ENCODE data around the gene NTN5. TPM values are rescaled to one million over a fixed set of nuclear protein-coding genes. Genes with fewer than 3 reads are reported as not detected.

Gene NTN5
- total RNA-seq, 1 experiment from 2014 or later = not detected

GRCh38 chr19:48686088-48686487 is 13.3 kb upstream of the NTN5 start:
- Histone ChIP-seq H3K4me1 (ENCODE audit: insufficient read depth, low read length, poor library complexity, severe bottlenecking) (no peaks in the 10 kb centered on the region), H3K27ac (ENCODE audit: low read depth, low read length, poor library complexity, severe bottlenecking) (no peak overlapping the region), H3K9me3 (ENCODE audit: low read depth, low read length, poor library complexity, severe bottlenecking) (no peaks in the 10 kb centered on the region), H3K4me3 (ENCODE audit: low read depth, low read length, poor library complexity, severe bottlenecking) (no peak overlapping the region), H3K36me3 (ENCODE audit: insufficient read depth, low read length, poor library complexity, severe bottlenecking) (no peaks in the 10 kb centered on the region), H3K27me3 (replicated peaks; ENCODE audit: insufficient read depth, low read depth, low read length, poor library complexity) (no peaks in the 10 kb centered on the region)
- ChIA-PET CTCF (no interaction called here), POLR2A (ENCODE audit: low non-redundant PET) (no interaction called here)
- intact Hi-C loops (cut with micrococcal nuclease; ENCODE audit: unreplicated experiment) = no loop called here
- DNase-seq (ENCODE audit: low spot score) = no peak
- no TSS peak for BruUV-seq (replicated peaks)
- TF ChIP-seq EZH2 (IDR thresholded peaks at IDR 0.05; ENCODE audit: borderline replicate concordance, low read depth, low read length, poor library complexity, severe bottlenecking) (no peak), CTCF (conservative IDR thresholded peaks at IDR 0.05; ENCODE audit: low read depth, low read length) (no peak)

GRCh38 chr19:48685583-48685982 is 12.8 kb upstream of the NTN5 start:
- no peaks in the 10 kb centered on the region for H3K4me1 ChIP-seq (ENCODE audit: insufficient read depth, low read length, poor library complexity, severe bottlenecking)
- ChIA-PET CTCF (no interaction called here), POLR2A (ENCODE audit: low non-redundant PET) (no interaction called here)
- TF ChIP-seq CTCF (conservative IDR thresholded peaks at IDR 0.05; ENCODE audit: low read depth, low read length) (no peak), EZH2 (IDR thresholded peaks at IDR 0.05; ENCODE audit: borderline replicate concordance, low read depth, low read length, poor library complexity, severe bottlenecking) (no peak)
- no peak overlapping the region for H3K4me3 ChIP-seq (ENCODE audit: low read depth, low read length, poor library complexity, severe bottlenecking)
- intact Hi-C loops (cut with micrococcal nuclease; ENCODE audit: unreplicated experiment) = no loop called here
- H3K36me3 ChIP-seq (ENCODE audit: insufficient read depth, low read length, poor library complexity, severe bottlenecking) = no peaks in the 10 kb centered on the region
- H3K27ac ChIP-seq (ENCODE audit: low read depth, low read length, poor library complexity, severe bottlenecking) = no peak overlapping the region
- DNase-seq (ENCODE audit: low spot score) = no peak
- H3K9me3 ChIP-seq (ENCODE audit: low read depth, low read length, poor library complexity, severe bottlenecking) = no peaks in the 10 kb centered on the region
- no peaks in the 10 kb centered on the region for H3K27me3 ChIP-seq (replicated peaks; ENCODE audit: insufficient read depth, low read depth, low read length, poor library complexity)
- BruUV-seq (replicated peaks) = no TSS peak

- H3K27ac ChIP-seq (ENCODE audit: low read depth, low read length, poor library complexity, severe bottlenecking) = no peak overlapping the region
- TF ChIP-seq CTCF (conservative IDR thresholded peaks at IDR 0.05; ENCODE audit: low read depth, low read length) = no peak
- no peak for TF ChIP-seq EZH2 (IDR thresholded peaks at IDR 0.05; ENCODE audit: borderline replicate concordance, low read depth, low read length, poor library complexity, severe bottlenecking)
- no peak overlapping the region for H3K4me3 ChIP-seq (ENCODE audit: low read depth, low read length, poor library complexity, severe bottlenecking)
- CTCF ChIA-PET = no interaction called here
- H3K27me3 ChIP-seq (replicated peaks; ENCODE audit: insufficient read depth, low read depth, low read length, poor library complexity) = no peaks in the 10 kb centered on the region
- H3K36me3 ChIP-seq (ENCODE audit: insufficient read depth, low read length, poor library complexity, severe bottlenecking) = no peaks in the 10 kb centered on the region
- BruUV-seq (replicated peaks) = no TSS peak
- POLR2A ChIA-PET (ENCODE audit: low non-redundant PET) = interaction anchor here (0.6 kb wide), 1 partner anchor 77 kb away, joined by 6 read pairs; no protein-coding TSS in a partner anchor
- intact Hi-C loops (cut with micrococcal nuclease; ENCODE audit: unreplicated experiment) = no loop called here
- H3K9me3 ChIP-seq (ENCODE audit: low read depth, low read length, poor library complexity, severe bottlenecking) = no peaks in the 10 kb centered on the region
- no peak for DNase-seq (ENCODE audit: low spot score)
- no peaks in the 10 kb centered on the region for H3K4me1 ChIP-seq (ENCODE audit: insufficient read depth, low read length, poor library complexity, severe bottlenecking)
Observed at GRCh38 chr19:48683349-48683748, 10.5 kb upstream of the NTN5 start.
